Stimulated activated CD4-positive, alpha-beta T cell treated with anti-CD3 and anti-CD28 coated beads, Interleukin-4, amount 100 ng/mL, for 4 hours (primary cell): ENCODE data around the gene MNAT1.

ENCODE experiments used
- DNase-seq, 2 experiments: peaks; one replicate each; pipeline ENCODE4 v3.0.0-alpha.2; 2020

Gene MNAT1

DNA sequence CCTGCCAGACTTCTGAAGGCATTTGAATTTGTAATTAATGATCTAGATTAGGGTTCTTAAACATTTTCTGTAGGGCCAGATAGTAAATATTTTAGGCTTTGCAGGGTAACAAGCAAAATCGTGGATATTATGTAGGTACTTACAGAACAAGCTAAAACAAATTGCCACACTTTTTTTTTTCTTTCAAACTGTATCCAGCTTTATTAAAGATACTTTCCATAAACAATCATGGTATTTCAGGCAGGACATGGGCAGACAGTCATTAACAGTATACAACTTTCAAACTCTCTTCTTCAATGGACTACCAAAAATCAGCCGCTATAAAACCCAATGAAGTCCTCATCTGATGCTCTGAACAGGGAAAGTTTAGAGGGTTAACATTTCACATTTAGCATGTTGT is 236.7 kb downstream of the MNAT1 start:
- no peak for DNase-seq

DNA sequence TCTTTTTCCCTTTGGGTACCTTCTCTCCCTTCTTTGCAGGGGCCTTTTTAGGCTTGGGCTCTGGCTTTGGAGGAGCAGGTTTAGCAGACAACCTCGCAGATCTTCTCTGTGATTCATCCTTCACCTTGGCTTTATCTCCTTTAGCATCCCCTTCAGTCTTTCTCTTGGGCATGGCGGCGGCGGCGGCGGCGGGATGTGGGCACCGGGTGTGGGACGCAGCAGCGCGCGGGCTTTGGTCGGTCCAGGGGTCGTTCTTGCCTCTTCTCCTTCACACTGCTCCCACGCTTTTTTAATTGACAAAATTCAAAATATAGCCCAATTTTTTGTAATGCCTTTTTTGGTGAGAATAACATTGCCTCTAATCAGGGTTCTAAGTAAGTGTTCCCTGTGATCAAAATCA is 237.7 kb downstream of the MNAT1 start:
- no peak for DNase-seq

DNA sequence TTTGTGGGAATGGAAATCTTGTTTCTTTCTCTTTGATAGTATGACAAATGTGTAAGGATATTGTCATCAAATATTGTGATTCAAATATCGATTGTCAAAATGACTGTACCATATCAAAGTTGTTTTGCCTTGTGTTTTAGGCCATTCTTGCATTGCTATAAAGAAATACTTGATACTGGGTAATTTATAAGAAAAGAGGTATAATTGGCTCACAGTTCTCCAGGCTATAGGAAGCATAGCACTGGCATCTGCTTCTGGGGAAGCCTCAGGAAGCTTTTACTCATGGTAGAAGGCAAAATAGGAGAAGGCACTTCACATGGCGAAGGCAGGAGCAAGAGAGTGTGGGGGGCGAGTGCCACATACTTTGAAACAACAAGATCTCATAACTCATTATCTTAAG is 238.5 kb downstream of the MNAT1 start:
- no peak for DNase-seq

DNA sequence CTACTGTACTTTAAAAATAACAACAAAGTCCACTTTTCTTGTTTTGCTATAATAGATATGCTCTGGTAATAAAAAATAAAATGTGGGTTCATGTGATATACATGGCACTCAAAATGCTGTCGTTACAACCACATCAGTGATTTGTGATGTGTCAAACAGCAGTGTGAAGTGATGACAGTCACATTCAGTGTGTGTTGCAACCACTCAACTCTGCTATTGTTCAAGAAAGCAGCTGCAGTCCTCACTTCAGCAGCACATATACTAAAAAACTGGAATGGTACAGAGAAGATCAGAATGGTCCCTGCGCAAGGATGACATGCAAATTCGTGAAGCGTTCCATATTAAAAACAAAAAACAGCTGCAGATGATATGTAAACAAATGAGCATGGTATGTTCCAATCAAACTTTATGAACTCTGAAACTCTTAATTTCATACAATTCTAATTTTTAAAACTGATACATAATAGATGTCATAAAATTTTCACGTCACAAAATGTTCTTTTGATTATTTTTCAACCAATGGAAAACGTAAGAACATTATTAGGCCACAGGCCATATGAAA is 239.6 kb downstream of the MNAT1 start:
- DNase-seq, result no peak

DNA sequence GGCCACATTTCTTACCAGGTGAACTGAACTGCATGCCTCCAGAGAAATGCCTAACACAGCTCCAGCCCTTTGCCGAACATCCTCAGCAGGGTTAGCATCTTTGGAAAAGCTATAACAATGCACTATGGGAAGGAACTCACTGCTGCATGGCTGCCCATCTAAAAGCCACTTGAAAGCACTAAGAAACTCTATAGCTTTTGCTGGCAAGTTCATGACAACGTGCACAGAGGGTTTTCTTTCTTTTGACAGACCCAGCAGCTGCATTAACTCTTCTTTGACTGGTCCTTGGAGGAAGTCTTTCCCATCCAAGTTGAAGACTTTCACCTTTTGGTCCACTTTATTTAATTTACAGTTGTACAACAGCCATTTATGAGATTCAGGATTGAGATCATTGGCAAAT is 241.0 kb downstream of the MNAT1 start:
- DNase-seq, result no peak

DNA sequence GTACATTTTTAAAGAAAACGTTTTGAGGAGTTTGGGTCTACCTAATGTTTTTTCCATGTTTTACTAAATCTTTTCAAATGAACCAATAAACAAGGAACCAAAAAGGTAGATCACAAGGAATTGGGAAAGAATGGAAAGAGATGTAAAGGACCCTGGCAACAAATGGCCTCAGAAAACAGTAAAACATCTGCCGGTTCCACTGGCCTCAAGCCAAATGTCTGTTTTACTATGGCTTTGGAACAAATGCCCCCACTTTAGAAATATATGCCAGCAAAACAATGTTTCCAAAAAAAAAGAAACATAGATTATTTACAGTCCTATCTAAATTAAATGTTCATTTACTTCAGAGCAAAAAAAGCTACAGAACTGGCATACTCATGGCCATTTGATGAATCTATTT is 243.3 kb downstream of the MNAT1 start:
- no peak for DNase-seq

DNA sequence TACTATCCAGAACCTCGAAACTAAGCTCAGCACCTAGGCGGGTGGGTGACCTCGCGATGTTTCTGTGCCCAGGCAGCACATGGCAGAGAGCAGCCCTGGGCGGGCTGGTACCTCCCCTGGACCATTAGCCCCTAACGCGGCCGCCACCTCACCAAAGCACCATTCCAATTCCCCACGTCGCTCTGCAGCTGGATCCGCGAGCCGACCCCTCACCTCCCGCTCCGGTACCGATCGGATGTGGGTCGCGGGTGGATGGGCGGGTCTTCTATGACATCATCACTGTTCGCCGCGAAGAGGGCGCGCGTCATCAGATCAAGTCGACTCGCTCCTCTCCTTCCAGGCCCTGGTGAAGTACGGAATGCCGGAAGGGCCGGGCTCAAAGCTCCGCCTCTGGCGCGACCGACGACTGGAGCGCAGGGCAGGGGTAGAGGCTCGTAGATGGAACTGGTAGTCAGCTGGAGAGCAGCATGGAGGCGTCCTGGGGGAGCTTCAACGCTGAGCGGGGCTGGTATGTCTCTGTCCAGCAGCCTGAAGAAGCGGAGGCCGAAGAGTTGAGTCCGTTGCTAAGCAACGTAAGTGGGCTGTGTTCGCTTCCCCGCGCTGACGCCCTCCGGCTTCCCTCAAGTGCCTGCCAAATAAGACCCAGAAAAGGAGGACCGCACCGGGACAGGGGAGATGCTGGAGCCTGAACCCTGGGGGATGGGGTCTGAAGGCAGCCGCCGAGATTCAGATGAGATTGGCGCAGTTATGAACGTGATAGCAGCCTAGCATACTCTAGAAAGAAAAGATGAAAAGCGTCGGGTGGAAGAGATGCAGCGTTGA is 246.5 kb downstream of the MNAT1 start, which contains the start of the genes SLC38A6 and TRMT5:
Gene SLC38A6, plus strand, starts transcription at position 435 of the 822 bp plus-strand sequence. Its CDS starts 33 bp downstream, at position 468.
Gene TRMT5, minus strand, starts transcription at position 269 of the 822 bp plus-strand sequence. Its CDS starts 106 bp downstream, at position 163.
- peak; percentile 84 to 90 for DNase-seq

DNA sequence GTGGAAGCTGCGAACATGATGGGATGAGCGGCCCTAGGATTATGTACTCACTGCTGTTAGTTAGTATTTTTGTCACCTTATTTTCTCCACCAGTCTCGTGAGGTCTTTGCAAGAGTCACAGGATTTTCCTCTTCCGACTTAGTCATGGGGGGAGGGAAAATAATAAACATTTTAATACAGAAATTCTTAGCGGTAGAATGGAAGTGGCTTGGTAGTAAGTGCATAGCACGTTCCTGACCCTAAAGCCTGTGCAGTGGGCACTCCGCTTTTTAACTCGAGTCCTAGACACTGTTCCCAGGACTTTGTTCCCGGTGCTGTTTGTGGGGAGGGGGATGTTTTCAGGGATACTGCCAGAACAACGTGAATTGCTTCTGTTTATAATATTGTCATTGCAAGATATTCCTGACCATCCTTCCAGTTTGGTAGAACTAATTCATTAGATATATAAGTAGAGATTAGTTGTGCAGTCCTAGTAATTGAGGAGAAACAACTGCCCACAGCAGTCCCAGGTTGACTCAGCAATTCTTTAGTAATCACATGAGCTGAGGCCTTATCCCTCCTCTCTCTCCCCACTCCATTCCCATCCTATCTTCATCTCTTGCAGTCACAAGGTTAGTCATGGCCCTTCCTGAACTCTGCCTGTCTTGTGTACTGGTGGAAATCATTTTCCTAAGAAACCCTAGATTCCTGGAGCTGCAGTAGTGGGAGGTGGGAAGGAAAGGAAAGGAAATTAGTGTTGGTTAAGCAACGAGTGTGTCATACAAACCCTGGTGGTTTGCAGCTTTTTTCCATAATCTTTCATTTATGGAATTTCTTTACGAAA is 247.3 kb downstream of the MNAT1 start:
- no peak for DNase-seq

DNA sequence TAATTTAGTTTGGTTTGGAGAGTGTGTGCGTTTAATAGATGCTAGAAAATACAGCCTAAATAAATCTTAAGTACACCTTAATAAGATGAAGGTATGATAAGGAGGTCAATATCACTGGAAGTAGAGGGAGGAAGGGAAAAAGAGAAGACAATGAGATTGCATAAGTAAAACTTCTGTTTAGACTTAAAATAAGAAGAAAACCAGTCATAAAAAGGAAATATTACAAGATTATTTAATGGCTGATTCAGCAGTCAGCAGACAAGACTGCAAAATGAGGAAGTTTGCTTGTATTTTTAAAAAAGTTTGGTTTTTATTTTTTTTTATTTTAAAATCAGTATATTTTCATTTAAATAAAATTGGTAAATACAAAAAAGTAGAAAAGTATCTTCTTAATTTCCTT is 249.6 kb downstream of the MNAT1 start:
- no peak for DNase-seq

DNA sequence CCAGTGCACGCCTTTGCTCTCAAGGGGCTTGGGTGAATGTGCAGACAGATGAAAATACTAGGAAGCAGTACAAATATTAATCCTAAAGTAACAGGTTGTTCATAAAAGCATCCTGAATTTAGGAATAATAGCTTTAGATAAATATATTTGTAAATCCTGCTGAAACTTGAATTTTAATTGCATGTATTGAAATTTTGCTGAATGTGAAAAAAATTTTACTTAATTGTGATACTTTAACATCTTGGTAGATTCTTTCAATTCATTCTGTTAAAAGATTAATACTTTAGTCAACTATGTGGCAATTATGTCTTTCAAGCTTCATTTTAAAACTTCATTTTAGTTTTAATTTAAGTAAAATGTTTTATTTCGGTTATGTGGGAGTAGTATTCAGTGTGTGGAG is 251.9 kb downstream of the MNAT1 start:
- DNase-seq, result no peak

DNA sequence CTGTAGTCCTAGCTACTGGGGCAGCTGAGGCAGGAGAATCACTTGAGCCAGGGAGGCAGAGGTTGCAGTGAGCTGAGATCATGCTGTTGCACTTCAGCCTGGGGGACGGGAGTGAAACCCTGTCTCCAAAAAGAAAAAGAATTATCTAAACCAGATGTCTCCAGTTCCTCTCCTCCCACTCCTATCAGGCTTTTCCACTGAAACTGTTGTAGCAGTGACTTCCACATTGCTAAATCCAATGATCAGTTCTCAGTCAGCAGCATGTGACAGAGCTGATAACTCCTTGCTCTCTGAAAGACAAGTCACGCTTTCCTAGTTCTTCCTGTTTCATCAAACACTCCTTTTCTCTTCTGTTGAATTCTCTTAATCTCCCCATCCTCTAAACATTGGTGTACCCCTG is 255.0 kb downstream of the MNAT1 start:
- DNase-seq, result no peak

DNA sequence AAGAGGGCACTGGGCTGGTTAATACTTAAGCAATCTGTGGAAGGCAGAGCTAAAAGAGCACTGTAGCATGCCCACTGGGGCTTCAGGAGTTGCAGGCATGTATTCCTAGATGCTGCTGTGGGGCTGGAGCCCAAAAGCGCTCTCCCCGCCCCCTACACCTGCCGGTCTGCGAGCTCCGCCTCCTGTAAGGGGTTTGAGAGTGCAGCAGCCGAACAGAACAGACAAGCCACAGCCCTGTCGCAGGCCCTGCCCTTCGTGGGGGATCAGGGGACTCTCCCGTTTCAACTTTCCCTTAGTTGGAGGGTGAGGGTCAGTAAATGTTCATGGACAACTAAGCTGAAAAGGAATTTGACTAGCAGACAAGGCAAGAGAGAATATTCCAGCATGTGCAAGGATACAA is 264.1 kb downstream of the MNAT1 start:
- DNase-seq, result no peak

DNA sequence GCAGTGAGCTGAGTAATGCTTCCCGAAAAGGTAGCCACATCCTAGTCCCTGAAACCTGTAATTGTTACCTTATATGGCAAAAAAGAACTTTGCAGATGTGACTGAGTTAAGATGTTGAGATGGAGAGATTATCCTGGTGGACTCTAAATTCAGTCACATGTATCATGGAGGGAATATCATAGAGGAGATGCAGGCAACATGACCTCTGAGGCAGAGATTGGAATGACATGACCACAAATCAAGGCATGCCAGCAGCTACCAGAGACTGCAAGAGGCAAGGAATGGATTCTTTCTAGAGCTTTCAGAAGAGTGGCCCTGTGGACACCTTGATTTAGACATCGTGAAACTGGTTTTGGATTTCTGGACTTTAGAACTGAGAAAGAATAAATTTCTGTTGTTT is 265.0 kb downstream of the MNAT1 start:
- no peak for DNase-seq

DNA sequence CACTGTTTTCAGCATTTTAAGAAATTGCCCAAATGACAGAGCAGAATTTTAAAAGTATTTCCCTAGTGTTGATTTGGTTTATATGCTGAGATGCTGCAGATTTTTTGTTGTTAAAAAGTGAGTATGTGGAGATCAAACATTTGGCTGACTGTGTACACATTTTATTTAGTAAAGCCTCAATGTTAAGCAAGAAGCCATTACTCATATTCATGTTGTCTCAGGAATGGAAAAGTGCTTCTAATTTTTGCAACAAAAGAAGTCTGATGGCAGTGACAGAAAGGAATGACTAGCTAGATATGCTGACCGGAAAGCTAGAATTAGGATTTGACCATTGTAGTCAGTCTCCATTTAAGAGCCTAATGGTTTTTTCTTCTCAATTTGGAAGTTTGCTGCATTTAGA is 269.0 kb downstream of the MNAT1 start:
- no peak for DNase-seq

DNA sequence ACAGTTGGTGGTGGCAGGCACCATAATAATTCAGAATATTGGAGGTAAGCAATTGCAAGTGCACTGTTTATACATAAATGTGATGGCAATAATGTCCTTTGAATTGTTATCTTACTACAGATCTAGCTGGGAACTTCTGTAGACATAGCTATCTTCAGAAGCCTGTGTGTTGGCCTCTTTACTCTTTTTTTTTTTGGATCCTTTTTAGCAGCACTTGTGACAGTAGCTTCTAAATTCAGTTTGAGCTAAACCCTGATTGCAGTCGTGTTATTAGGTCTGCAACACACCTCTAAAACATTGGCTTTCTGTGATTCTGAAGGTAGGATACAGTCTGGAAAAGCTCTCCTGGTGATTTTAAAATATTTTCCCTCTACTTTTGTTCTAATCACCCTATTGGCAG is 285.0 kb downstream of the MNAT1 start:
- DNase-seq, result no peak
